DMS114 treated with DMSO at 0.1 percent for 48 hours (cell line): ENCODE data around the gene TFR2.

ENCODE experiments used
- DNase-seq: peaks from one replicate; lab custom pipeline; 2025; ENCODE audit not compliant: unreplicated experiment; lab: John Stamatoyannopoulos, UW

Gene TFR2

GRCh38 chr7:100654908-100655831, 13.8 kb upstream of the TFR2 start:
- DNase-seq: no peak

DNA sequence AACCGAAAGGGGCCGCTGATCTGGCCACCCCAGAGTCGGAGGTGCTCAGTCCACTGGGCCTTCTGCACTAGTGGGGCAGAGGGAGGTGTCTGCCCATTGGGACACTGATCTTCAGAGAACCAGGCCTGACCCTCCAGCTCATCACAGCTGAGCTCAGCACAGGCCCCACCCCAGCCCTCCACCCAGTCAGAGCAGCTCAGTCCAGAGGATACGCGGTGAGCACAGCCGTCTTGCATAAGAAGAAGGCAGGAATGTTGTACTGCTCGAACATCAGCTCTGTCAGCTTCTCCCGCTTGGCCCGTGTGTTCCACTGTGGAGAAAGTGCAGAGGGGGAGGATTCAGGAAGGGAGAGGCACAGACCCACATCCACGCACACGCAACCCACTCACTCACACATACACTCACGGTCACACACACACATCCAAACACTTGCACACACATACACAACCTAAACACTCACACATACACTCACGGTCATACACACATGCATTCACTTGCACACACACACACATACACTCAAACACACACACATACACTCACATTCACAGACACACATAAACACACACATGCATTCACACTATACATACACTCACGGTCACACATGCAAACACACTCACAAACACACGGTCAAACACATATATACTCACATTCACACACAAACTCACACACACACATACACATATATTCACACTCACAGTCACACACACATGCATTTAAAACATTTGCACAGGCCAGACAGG, 8.6 kb upstream of the TFR2 start:
- no peak for DNase-seq

DNA sequence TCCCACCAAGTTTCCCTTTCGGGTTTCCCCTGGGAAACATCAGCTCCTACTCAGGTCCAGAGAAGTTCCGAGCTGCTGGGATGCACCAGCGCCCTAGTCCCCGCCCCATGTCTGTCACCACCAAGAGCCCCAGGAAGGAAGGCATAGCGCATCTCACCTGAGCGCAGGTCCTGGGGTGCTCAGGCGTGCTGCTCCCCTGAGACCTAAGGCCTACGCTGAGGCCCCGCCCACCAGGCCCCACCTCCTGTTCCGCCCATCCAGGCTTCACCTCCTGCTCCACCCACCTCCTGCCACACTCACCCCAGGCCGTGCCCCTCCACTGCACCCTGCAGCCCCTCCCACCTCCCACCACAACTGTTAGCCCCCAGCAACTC, 1.2 kb upstream of the TFR2 start:
- DNase-seq: no peak

GRCh38 chr7:100641860-100642533, 645 bp upstream of the TFR2 start:
- no peak for DNase-seq

- no peak for DNase-seq
These were observed 573 bp downstream of the TFR2 start for GRCh38 chr7:100640517-100641440.

DNA sequence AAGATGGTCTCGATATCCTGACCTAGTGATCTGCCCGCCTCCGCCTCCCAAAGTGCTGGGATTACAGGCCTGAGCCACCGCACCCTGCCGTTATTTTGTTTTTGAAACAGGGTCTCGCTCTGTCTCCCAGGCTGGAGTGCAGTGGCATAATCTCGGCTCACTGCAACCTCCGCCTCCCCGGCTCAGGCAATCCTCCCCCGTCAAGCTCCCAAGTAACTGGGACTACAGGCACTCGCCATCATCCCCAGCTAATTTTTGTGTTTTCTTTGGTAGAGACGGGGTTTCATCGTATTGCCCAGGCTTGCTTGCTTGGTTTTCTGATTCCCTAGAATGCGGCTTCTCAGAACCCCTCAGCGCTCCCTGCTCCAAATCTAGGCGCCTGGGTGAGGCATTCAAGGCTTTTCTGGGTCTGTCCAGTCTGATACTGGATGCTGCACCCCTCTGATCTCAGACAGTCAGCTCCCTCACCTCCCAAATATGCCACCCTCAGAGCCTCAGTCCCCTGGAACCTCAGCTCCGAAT, 1.3 kb downstream of the TFR2 start:
- no peak for DNase-seq

DNA sequence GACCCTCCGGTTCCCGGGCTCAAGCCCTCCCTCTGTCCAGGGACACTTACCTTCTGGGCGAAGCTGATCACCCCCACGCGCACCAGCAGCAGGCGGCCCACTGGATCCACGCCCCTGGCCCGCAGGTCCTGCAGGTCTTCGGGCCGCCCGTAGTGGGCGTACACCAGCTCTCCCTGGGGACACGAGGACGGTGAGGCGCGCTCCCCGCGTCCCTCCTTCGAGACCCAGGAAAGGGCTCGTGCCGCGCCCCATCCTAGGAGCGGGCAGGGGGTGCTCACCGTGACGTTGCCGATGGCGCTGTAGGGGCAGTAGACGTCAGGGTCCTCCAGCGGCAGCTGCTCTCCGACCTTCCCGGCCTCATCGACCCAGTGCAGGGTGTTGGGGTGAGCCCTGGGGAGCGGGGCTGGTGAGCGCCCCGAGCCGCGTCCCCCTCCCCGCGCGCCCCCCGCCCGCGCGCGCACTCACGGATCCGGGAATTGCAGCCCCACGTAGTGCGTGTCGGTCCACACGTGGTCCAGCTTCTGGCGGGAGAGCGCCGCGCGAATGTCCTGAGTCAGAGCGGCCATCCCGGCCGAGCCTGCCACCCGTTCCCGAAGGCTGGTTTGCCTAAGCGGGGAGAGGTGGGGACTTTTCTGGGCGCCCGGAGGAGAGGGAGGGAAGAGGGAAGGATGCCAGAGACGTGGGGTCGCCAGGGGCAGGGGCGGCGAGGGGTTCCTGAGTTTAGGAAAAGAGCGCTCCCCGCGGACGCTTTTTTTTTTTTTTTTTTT, 8.2 kb downstream of the TFR2 start:
- DNase-seq: peak; percentile 18

DNA sequence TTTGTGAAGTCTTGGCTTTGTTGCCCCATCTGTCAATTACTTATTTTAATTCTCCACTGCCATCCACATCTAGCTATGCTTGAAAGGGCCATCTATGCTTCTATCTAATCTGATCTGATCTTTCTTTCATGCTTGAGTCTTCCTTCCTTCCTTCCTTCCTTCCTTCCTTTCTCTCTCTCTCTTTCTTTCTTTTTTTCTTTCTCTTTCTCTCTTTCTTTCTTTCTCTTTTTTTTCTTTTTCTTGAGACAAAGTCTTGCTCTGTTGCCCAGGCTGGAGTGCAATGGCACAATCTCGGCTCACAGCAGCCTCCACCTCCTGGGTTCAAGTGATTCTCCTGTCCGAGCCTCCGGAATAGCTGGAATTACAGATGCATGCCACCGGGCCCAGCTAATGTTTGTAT, 11.3 kb downstream of the TFR2 start:
- no peak for DNase-seq

DNA sequence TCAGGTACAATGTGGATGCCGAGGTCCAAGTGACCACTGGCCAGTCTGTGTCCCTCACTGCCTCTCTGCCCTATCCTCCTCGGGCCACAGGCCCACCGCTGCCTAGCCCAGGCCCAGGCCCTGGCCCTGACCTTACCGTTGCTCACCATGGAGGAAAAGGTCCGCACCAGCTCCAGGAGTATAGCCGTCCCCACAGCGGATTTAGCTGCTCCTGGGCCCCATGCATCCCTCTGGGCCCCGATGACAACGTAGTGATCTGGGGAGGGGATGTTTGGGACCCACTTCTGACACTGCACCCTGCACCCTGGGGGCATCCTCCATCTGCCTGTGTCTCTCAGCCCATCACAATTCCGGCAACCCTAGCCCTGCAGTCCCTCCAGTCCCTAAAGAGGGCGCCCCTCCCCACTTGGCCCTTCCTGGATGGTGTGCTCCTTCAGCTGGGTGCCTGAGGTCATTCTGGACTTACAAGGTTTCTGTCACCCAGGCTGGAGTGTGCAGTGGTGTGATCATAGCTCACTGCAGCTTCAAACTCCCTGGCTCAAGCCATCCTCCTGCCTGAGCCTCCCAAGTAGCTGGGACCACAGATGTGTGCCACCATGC, 12.1 kb downstream of the TFR2 start:
- DNase-seq: no peak

GRCh38 chr7:100627238-100627549, 14.2 kb downstream of the TFR2 start:
- DNase-seq: no peak

GRCh38 chr7:100626530-100627237, 14.7 kb downstream of the TFR2 start:
- no peak for DNase-seq

DNA sequence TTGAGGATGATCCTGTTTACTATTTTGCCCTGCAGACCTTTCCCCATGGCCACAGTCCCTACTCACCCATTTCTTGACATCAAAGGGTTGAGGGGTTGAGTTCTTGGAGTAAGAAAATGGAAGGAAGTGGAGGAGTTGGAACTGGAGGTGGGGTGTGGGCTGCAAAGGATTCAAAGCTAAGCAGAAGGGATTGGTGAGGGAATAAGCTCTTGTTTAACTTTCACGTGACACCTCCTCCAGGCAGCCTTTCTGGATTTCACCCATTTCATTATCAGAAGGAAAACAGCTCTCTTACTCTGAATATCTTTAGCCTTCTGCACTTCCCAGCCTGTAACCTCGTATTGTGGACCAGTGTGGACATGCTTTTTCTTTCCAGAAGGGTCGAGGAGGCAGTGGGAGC, 15.3 kb downstream of the TFR2 start:
- DNase-seq: no peak

- no peak for DNase-seq
These were observed 17.2 kb downstream of the TFR2 start for GRCh38 chr7:100623951-100624824.

DNA sequence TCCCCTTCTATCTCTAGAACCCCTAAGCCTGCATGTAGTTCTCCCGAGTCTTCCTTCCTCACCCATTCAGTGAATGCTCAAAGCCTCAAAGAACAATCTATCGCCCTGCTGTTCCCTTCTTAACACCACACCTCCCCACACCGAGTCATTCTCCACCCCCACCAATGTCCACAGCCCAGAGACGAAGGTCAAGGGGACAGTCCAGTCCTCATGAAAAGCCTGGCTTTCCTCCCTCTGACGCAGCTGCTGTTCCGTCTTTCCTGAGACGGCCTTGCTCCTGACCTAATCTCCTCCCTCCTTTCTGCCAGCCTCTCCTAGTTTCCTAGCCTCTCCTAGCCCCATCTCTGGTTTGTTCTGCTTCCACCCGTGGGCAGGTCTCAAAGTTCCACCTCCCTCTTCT, 19.8 kb downstream of the TFR2 start:
- no peak for DNase-seq

DNA sequence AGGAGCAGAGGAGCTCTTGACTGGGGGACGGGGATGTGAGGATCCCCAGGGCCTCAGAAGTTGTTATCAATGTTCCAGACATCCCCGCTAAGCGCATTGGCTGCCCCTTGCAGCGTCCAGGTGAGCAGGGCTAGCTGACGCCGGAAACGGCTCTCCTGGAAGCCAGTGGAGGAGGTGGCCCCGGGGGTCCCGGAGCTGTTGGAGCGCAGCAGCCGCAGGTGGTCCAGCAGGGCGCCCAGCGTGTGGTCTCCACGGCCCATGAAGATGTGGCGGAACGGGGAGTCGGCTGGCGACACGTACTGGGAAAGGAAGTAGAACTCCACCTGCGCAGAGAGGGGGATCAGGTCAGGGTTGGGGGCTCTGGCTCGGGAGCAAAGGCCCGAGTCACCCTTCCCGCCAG, 20.5 kb downstream of the TFR2 start:
- no peak for DNase-seq

- no peak for DNase-seq
These were observed 21.1 kb downstream of the TFR2 start for GRCh38 chr7:100620239-100620638.

GRCh38 chr7:100614308-100614861, 27.0 kb downstream of the TFR2 start:
- no peak for DNase-seq
